ENCODE data around the gene MPV17L2. TPM values are rescaled to one million over a fixed set of nuclear protein-coding genes. Genes with fewer than 3 reads are reported as not detected.
A peak's percentile ranks its signal among the peaks of the same experiment; 100 is the strongest.

MPV17L2 gene
- total and polyA plus RNA-seq, 2 experiments from 2014 or later, result 22.4 to 31.8 TPM

DNA sequence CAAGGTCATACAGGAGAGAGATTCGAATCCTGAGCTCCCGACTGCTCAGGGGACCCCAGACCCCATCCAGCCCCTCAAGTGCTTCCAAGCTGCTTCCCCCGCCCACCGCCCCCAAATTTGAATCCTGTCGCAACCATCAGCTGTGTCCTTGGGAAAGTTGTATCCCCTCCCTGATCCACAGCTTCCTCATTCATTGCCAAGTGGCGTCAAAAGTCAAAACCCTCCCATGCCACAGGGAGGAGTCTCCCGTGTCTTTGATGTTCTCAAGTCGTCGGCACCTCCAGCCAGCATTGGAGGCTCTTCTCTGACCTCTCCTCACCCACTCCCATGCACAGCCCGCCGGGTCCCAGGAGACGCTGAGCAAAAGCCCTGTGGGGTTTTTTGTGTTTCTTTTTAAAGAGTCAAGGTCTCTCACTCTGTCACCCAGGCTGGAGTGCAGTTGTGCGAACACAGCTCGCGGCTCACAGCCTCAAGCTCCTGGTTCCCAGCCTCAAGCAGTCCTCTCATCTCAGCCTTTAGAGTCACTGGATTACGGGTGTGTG lies 22.2 kb upstream of the MPV17L2 start:
- Histone ChIP-seq H3K27me3 (no peaks in the 10 kb centered on the region), H3K9me3 (ENCODE audit: low read depth) (no peaks in the 10 kb centered on the region), H3K4me1 (ENCODE audit: insufficient read depth) (peaks cover 6% of the 10 kb centered on the region), H3K9me2 (replicated peaks; ENCODE audit: insufficient read depth) (no peaks in the 10 kb centered on the region), H3K27ac (no peak overlapping the region), H2AFZ (no peak overlapping the region), H3K79me2 (no peaks in the 10 kb centered on the region), H3K4me3 (no peak overlapping the region), H3K36me3 (replicated peaks; ENCODE audit: insufficient read depth, low read depth) (no peaks in the 10 kb centered on the region), H3K4me2 (no peak overlapping the region), H4K20me1 (ENCODE audit: insufficient read depth, poor library complexity, severe bottlenecking) (no peaks in the 10 kb centered on the region)
- TF ChIP-seq EZH2phosphoT487 (IDR thresholded peaks at IDR 0.05; ENCODE audit: low read depth, severe bottlenecking, unreplicated experiment) (no peak), EZH2 (IDR thresholded peaks at IDR 0.05; ENCODE audit: borderline replicate concordance) (no peak)
- TF ChIP-seq, protein P1, sequence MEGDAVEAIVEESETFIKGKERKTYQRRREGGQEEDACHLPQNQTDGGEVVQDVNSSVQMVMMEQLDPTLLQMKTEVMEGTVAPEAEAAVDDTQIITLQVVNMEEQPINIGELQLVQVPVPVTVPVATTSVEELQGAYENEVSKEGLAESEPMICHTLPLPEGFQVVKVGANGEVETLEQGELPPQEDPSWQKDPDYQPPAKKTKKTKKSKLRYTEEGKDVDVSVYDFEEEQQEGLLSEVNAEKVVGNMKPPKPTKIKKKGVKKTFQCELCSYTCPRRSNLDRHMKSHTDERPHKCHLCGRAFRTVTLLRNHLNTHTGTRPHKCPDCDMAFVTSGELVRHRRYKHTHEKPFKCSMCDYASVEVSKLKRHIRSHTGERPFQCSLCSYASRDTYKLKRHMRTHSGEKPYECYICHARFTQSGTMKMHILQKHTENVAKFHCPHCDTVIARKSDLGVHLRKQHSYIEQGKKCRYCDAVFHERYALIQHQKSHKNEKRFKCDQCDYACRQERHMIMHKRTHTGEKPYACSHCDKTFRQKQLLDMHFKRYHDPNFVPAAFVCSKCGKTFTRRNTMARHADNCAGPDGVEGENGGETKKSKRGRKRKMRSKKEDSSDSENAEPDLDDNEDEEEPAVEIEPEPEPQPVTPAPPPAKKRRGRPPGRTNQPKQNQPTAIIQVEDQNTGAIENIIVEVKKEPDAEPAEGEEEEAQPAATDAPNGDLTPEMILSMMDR (IDR thresholded peaks at IDR 0.05; ENCODE audit: poor library complexity), result no peak
- WGBS (ENCODE audit: low lambda C conversion rate, missing lambda C conversion rate), result 83% methylated on average over 12 of the region's 16 CpGs
- DNase-seq (ENCODE audit: low spot score), result no peak

DNA sequence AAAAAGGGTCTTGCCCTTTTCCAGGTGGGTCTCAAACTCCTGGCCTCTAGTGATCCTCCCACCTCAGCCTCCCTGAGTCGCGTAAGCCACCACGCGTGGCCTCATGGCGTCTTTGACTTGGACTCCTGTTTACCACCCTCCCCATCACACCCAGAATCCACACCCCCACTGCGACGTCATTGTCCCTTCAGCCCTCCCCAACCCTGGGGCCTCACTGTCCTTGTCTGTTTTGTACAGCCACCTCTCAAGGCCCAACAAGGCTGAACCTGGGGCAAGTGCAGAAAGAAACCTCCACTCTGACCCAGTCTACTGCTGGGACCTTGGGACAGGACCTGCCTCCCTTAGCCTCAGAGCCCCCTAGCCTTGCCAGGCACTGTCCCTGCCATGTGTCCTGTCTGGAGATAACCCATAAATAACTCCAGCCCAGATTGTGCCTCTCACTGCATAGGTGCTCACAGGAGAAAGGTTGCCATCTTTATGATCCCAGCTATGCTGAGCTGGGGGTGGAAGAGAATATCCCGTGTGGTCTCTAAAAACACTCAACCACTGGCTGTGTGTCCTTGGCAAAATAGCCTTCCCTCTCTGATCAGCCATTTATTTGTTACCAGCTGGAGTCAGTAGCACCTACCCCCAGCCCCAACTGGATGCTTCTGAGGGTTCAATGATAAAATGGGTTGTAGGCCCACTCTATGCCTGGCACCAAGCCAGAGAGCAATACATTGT lies 21.3 kb upstream of the MPV17L2 start:
- Histone ChIP-seq H3K4me2 (no peak overlapping the region), H2AFZ (no peak overlapping the region), H3K9me3 (ENCODE audit: low read depth) (no peaks in the 10 kb centered on the region), H3K4me3 (no peak overlapping the region), H3K36me3 (replicated peaks; ENCODE audit: insufficient read depth, low read depth) (no peaks in the 10 kb centered on the region), H3K27ac (no peak overlapping the region), H3K9me2 (replicated peaks; ENCODE audit: insufficient read depth) (no peaks in the 10 kb centered on the region), H3K79me2 (no peaks in the 10 kb centered on the region), H4K20me1 (ENCODE audit: insufficient read depth, poor library complexity, severe bottlenecking) (no peaks in the 10 kb centered on the region), H3K4me1 (ENCODE audit: insufficient read depth) (peaks cover 6% of the 10 kb centered on the region), H3K27me3 (no peaks in the 10 kb centered on the region)
- no peak for DNase-seq (ENCODE audit: low spot score)
- no peak for TF ChIP-seq EZH2phosphoT487 (IDR thresholded peaks at IDR 0.05; ENCODE audit: low read depth, severe bottlenecking, unreplicated experiment)
- TF ChIP-seq, protein P1 (IDR thresholded peaks at IDR 0.05; ENCODE audit: poor library complexity), result no peak
- TF ChIP-seq EZH2 (IDR thresholded peaks at IDR 0.05; ENCODE audit: borderline replicate concordance), result no peak
- WGBS (ENCODE audit: low lambda C conversion rate, missing lambda C conversion rate), result 92% methylated on average over 8 of the region's 8 CpGs

DNA sequence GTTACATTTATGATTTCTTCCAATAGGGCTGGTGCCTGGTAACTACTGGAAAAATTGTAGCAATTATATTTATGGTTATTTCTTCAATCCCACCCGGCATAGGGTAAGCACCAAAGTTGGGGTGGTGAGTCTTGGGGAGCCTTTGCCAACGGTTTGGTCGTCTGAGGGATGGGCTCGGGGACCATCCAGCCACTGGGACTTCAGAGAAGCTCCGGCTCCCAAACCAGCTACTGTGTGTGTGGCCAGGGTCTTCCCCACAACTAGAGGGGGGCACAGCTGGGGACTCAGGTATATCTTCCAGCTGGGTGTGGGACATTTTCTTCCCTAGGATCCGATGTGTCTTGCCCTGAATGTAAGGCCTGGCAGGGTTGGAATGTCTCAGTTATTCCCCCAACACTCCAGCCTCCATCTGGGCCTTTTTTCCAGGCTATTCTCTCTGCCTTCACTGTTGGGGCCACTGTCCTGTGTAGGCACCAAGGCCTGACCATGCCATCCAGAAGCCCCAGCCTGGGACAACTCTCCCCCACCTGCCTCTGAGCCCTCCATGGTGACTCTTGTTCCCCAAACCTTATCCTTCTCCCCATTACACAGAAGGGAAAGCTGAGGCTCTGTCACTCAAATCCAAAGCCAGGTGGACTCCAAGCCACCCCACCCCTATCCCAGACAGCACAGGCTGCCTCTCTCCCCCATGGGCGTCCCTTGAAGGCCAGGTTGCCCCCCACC lies 20.5 kb upstream of the MPV17L2 start:
- TF ChIP-seq EZH2phosphoT487 (IDR thresholded peaks at IDR 0.05; ENCODE audit: low read depth, severe bottlenecking, unreplicated experiment) (no peak), EZH2 (IDR thresholded peaks at IDR 0.05; ENCODE audit: borderline replicate concordance) (no peak)
- Histone ChIP-seq H3K27ac (peak overlapping the region; percentile 31), H3K36me3 (replicated peaks; ENCODE audit: insufficient read depth, low read depth) (no peaks in the 10 kb centered on the region), H4K20me1 (ENCODE audit: insufficient read depth, poor library complexity, severe bottlenecking) (no peaks in the 10 kb centered on the region), H3K9me2 (replicated peaks; ENCODE audit: insufficient read depth) (no peaks in the 10 kb centered on the region), H3K27me3 (no peaks in the 10 kb centered on the region), H3K9me3 (ENCODE audit: low read depth) (no peaks in the 10 kb centered on the region), H3K4me1 (ENCODE audit: insufficient read depth) (peaks cover 6% of the 10 kb centered on the region), H3K79me2 (no peaks in the 10 kb centered on the region), H3K4me2 (no peak overlapping the region), H3K4me3 (no peak overlapping the region), H2AFZ (no peak overlapping the region)
- 91% methylated on average over 6 of the region's 7 CpGs for WGBS (ENCODE audit: low lambda C conversion rate, missing lambda C conversion rate)
- no peak for DNase-seq (ENCODE audit: low spot score)
